Measurements from ENCODE around the gene OR6J1. TPM values are rescaled to one million over a fixed set of nuclear protein-coding genes. Genes with fewer than 3 reads are reported as not detected.
"Not testable (repeated sequence)": the region's sequence is repeated elsewhere in the genome, so short reads cannot be mapped to it uniquely, and the experiment has no call there.

Gene OR6J1
- total RNA-seq, 1 donor from 2014 or later, result not detected

GRCh38 chr14:22589096-22589839 is 54.9 kb downstream of the OR6J1 start, which contains the start of gene DAD1:
Gene DAD1, minus strand, starts transcription at chr14:22589224. Its CDS starts 67 bp downstream, at chr14:22589157.
- peak; percentile 99 for DNase-seq (ENCODE audit: missing footprints)
- intact Hi-C loops (cut with DNase I), result no loop called here
- ATAC-seq, result peak; percentile 100

- DNase-seq (ENCODE audit: missing footprints), result no peak
- ATAC-seq, result no peak
- intact Hi-C loops (cut with DNase I), result no loop called here
Measured at GRCh38 chr14:22588526-22589095, 55.5 kb downstream of the OR6J1 start.

GRCh38 chr14:22587677-22588422 is 56.3 kb downstream of the OR6J1 start:
- ATAC-seq; DNase-seq (ENCODE audit: missing footprints); intact Hi-C loops (cut with DNase I): not testable (repeated sequence)

- intact Hi-C loops (cut with DNase I), result no loop called here
- DNase-seq (ENCODE audit: missing footprints) (no peak), ATAC-seq (no peak)
Measured at GRCh38 chr14:22587247-22587646, 56.9 kb downstream of the OR6J1 start.

GRCh38 chr14:22583994-22584393 is 60.2 kb downstream of the OR6J1 start:
- DNase-seq (ENCODE audit: missing footprints), result no peak
- ATAC-seq, result no peak

More at GRCh38 chr14:22583994-22584393, 60.2 kb downstream of the OR6J1 start:
- intact Hi-C loops (cut with DNase I), result no loop called here

Other genes starting within 250 kb of the OR6J1 start
- gene DAD1, start 55.1 kb downstream of the OR6J1 start, total RNA-seq, result 143 TPM
- 22.0 TPM for gene ABHD4, start 46.1 kb downstream of the OR6J1 start, total RNA-seq
- gene OXA1L, start 122.3 kb upstream of the OR6J1 start, total RNA-seq, result 170 TPM
- gene SLC7A7, start 171.1 kb upstream of the OR6J1 start, total RNA-seq, result 5.8 TPM
- gene MRPL52, start 185.5 kb upstream of the OR6J1 start, total RNA-seq, result 110 TPM
- gene MMP14, start 192.2 kb upstream of the OR6J1 start, total RNA-seq, result 26.0 TPM
- 59.2 TPM for gene LRP10, start 227.4 kb upstream of the OR6J1 start, total RNA-seq
- gene REM2, start 238.9 kb upstream of the OR6J1 start, total RNA-seq, result not detected

Data from Right ventricle myocardium inferior (tissue), 1 donor.